CD14-positive monocyte (primary cell): Measurements from ENCODE around the gene EDA. TPM values are rescaled to one million over a fixed set of nuclear protein-coding genes. Genes with fewer than 3 reads are reported as not detected.

Source experiments
- DNase-seq, 3 donors: peaks; one replicate each; pipeline ENCODE4 v3.0.0-alpha.2; 2011 to 2022
- H2AFZ ChIP-seq: 2 replicates; pipeline ENCODE4 v1.6.0; 2012; ENCODE audit warnings: mild to moderate bottlenecking, low read depth, low read length, inconsistent platforms; ENCODE audit not compliant: insufficient read depth, poor library complexity, severe bottlenecking
- H3K27ac ChIP-seq, 2 donors: 1 replicate in 1 of 2; 2 replicates in 1 of 2; pipeline ENCODE4 v1.5.1; 2012 to 2013; ENCODE audit warnings: low read length in 2 of 2, control low read depth in 1 of 2, inconsistent platforms in 1 of 2, low read depth in 1 of 2, mild to moderate bottlenecking in 1 of 2
- H3K27me3 ChIP-seq, 2 donors: one replicate each; pipeline versions ENCODE4 v1.6.0 to v1.6.1; 2011 to 2013; ENCODE audit warnings: low read length in 2 of 2; ENCODE audit not compliant: control insufficient read depth in 2 of 2, insufficient read depth in 2 of 2
- H3K36me3 ChIP-seq, 2 donors: replicated peaks in 1 of 2; 1 replicate in 1 of 2; 2 replicates in 1 of 2; pipeline versions ENCODE4 v1.5.1 to v1.6.1; 2012 to 2013; ENCODE audit warnings: low read length in 2 of 2, control low read depth in 1 of 2, inconsistent platforms in 1 of 2, mild to moderate bottlenecking in 1 of 2; ENCODE audit not compliant: insufficient read depth in 2 of 2, control insufficient read depth in 1 of 2
- H3K4me1 ChIP-seq, 2 donors: 1 replicate in 1 of 2; 2 replicates in 1 of 2; pipeline versions ENCODE4 v1.5.1 to v1.6.1; 2012 to 2013; ENCODE audit warnings: low read length in 2 of 2, control low read depth in 1 of 2, inconsistent platforms in 1 of 2, mild to moderate bottlenecking in 1 of 2, moderate library complexity in 1 of 2; ENCODE audit not compliant: insufficient read depth in 2 of 2, control insufficient read depth in 1 of 2
- H3K4me2 ChIP-seq: replicated peaks from 2 replicates; pipeline ENCODE3; 2012; ENCODE audit warnings: low read length, moderate library complexity, mild to moderate bottlenecking; ENCODE audit not compliant: poor library complexity, severe bottlenecking; ENCODE audit errors: extremely low read depth
- H3K4me3 ChIP-seq, 3 experiments: fragments of 200-600 bp in 1 of 3; sonication (generic) in 1 of 3; replicated peaks in 1 of 3; 1 replicate in 2 of 3; 2 replicates in 1 of 3; pipeline ENCODE4 v1.5.1; 2011 to 2013; ENCODE audit warnings: low read length in 3 of 3, mild to moderate bottlenecking in 3 of 3, control low read depth in 2 of 3, low read depth in 2 of 3, inconsistent platforms in 1 of 3, moderate library complexity in 1 of 3
- H3K79me2 ChIP-seq: 2 replicates; pipeline ENCODE4 v1.6.0; 2012; ENCODE audit warnings: mild to moderate bottlenecking, control low read depth, inconsistent platforms, low read length, moderate library complexity; ENCODE audit not compliant: insufficient read depth
- H3K9ac ChIP-seq: 2 replicates; pipeline ENCODE4 v1.6.0; 2017; ENCODE audit warnings: low read length, mild to moderate bottlenecking; ENCODE audit not compliant: insufficient read depth, poor library complexity, severe bottlenecking
- H3K9me3 ChIP-seq, 2 donors: replicated peaks in 1 of 2; 1 replicate in 1 of 2; 2 replicates in 1 of 2; pipeline versions ENCODE4 v1.5.1 to v1.6.1; 2012 to 2013; ENCODE audit warnings: low read length in 2 of 2, control low read depth in 1 of 2; ENCODE audit not compliant: control insufficient read depth in 1 of 2, insufficient read depth in 1 of 2
- H4K20me1 ChIP-seq: 2 replicates; pipeline ENCODE4 v1.6.0; 2012; ENCODE audit warnings: mild to moderate bottlenecking, low read length, control low read depth, moderate library complexity; ENCODE audit not compliant: insufficient read depth
- H3K27ac Mint-ChIP-seq, 7 donors: one replicate each; pipeline ENCODE4 v1.8.0; 2020; ENCODE audit warnings: mild to moderate bottlenecking in 7 of 7, mixed read lengths in 7 of 7, moderate library complexity in 6 of 7, inconsistent platforms in 2 of 7
- H3K27me3 Mint-ChIP-seq, 3 donors: one replicate each; pipeline ENCODE4 v1.8.0; 2021 to 2022; ENCODE audit warnings: low read depth in 3 of 3, mild to moderate bottlenecking in 3 of 3, mixed read lengths in 3 of 3, moderate library complexity in 3 of 3, inconsistent platforms in 1 of 3
- H3K36me3 Mint-ChIP-seq, 2 donors: one replicate each; pipeline ENCODE4 v1.8.0; 2020; ENCODE audit warnings: mixed read lengths in 2 of 2, inconsistent platforms in 1 of 2, mild to moderate bottlenecking in 1 of 2
- H3K4me1 Mint-ChIP-seq: one replicate; pipeline ENCODE4 v1.8.0; 2020; ENCODE audit warnings: mild to moderate bottlenecking, mixed read lengths
- H3K4me3 Mint-ChIP-seq, 2 donors: one replicate each; pipeline ENCODE4 v1.8.0; 2020; ENCODE audit warnings: mild to moderate bottlenecking in 2 of 2, mixed read lengths in 2 of 2, moderate library complexity in 1 of 2
- H3K9me3 Mint-ChIP-seq, 7 donors: one replicate each; pipeline ENCODE4 v1.8.0; 2020 to 2022; ENCODE audit warnings: mixed read lengths in 7 of 7, mild to moderate bottlenecking in 6 of 7, moderate library complexity in 6 of 7, inconsistent platforms in 2 of 7
- WGBS: methylation state at CpG from one replicate; pipeline ENCODE4 v1.1.5; 2013; ENCODE audit warnings: missing lambda C conversion rate; ENCODE audit not compliant: insufficient coverage; 5-methylcytosine and 5-hydroxymethylcytosine counted together
- intact Hi-C, 2 donors: fragments of 100-400 bp; cut with micrococcal nuclease; formaldehyde crosslinking; loops; one replicate each; pipeline versions ENCODE4 v1.15.0 to v1.15.1; 2023
- polyA plus RNA-seq, 3 donors: library from polyadenylated mRNA; depleted of rRNA in 1 of 3; unstranded in 2 of 3; stranded (reverse) in 1 of 3; fragments of 300-500 nt in 2 of 3; fragments of >200 nt in 1 of 3; fragmentation: Illumina TruSeq in 2 of 3; gene quantifications; 1 replicate in 2 of 3; 2 replicates in 1 of 3; pipeline ENCODE4 v1.2.3, GENCODE V29; 2012 to 2021
- TF ChIP-seq, protein P1 (sequence below): fragments of 200-600 bp; IDR thresholded peaks from one replicate; pipeline ENCODE4 v1.8.0; 2022; ENCODE audit warnings: antibody characterized with exemption, mild to moderate bottlenecking

EDA gene
- polyA plus RNA-seq, 3 donors, result 0.11 to 0.31 TPM; not detected in 1

DNA sequence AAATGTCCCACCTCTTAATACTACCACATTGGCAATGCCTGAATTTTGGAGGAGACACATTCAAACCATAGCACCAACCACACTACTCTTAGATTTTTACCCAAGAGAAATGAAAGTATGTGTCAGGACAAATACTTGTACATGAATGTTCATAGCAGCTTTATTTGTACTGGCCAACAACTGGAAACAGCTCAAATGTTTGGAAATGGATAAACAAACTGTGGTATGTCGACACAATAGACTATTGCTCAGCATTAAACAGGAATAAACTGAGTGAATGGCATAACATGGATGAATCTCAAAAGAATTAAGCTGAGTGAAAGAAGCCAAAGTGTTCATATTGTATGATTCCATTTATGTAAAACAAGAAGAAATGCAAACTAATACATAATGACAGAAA is 18.5 kb upstream of the EDA start:
- Mint-ChIP-seq H3K4me1 (no peaks in the 10 kb centered on the region), H3K27me3 (peaks cover 0 to 2% (median 1%) of the 10 kb centered on the region in 3 donors), H3K4me3 (no peak overlapping the region), H3K27ac (no peak overlapping the region), H3K36me3 (no peaks in the 10 kb centered on the region), H3K9me3 (peaks cover 0 to 3% (median 0%) of the 10 kb centered on the region in 7 donors)
- Histone ChIP-seq H3K27ac (no peak overlapping the region), H3K9ac (no peak overlapping the region), H4K20me1 (no peaks in the 10 kb centered on the region), H3K4me3 (no peak overlapping the region), H3K4me2 (no peak overlapping the region), H3K9me3 (no peaks in the 10 kb centered on the region), H2AFZ (no peak overlapping the region), H3K27me3 (peaks cover 0 to 3% of the 10 kb centered on the region in 2 donors), H3K4me1 (no peaks in the 10 kb centered on the region), H3K36me3 (no peaks in the 10 kb centered on the region), H3K79me2 (no peaks in the 10 kb centered on the region)
- TF ChIP-seq, protein P1, sequence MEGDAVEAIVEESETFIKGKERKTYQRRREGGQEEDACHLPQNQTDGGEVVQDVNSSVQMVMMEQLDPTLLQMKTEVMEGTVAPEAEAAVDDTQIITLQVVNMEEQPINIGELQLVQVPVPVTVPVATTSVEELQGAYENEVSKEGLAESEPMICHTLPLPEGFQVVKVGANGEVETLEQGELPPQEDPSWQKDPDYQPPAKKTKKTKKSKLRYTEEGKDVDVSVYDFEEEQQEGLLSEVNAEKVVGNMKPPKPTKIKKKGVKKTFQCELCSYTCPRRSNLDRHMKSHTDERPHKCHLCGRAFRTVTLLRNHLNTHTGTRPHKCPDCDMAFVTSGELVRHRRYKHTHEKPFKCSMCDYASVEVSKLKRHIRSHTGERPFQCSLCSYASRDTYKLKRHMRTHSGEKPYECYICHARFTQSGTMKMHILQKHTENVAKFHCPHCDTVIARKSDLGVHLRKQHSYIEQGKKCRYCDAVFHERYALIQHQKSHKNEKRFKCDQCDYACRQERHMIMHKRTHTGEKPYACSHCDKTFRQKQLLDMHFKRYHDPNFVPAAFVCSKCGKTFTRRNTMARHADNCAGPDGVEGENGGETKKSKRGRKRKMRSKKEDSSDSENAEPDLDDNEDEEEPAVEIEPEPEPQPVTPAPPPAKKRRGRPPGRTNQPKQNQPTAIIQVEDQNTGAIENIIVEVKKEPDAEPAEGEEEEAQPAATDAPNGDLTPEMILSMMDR, result no peak
- intact Hi-C loops, result no loop called here
- WGBS, result no CpG with 5 or more reads among the region's 1 CpG
- no peak for DNase-seq

DNA sequence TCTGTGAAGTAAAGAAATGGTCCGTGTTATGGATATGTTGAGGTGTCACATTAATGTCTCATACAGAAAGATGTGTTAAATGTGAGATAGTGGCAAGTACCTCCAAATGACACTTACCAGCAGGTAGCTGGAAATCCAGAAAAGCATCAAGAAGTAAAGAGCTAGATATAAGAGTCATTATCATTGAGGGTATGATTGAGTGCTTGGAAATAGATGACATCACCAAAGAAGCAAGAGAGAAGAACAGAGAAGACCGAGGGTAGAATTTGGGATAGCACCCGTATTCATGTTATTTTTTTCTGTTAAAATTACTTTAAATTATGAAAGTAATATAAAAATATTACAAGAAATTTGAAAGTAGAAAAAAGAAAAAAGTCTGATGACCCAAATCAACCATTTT is 15.7 kb upstream of the EDA start:
- Histone ChIP-seq H3K27me3 (peaks cover 0 to 3% of the 10 kb centered on the region in 2 donors), H3K36me3 (no peaks in the 10 kb centered on the region), H3K9ac (no peak overlapping the region), H3K4me2 (no peak overlapping the region), H3K27ac (no peak overlapping the region), H4K20me1 (no peaks in the 10 kb centered on the region), H3K4me1 (no peaks in the 10 kb centered on the region), H2AFZ (no peak overlapping the region), H3K9me3 (no peaks in the 10 kb centered on the region), H3K4me3 (no peak overlapping the region), H3K79me2 (no peaks in the 10 kb centered on the region)
- TF ChIP-seq, protein P1, result no peak
- intact Hi-C loops, result no loop called here
- no CpG with 5 or more reads among the region's 3 CpGs for WGBS
- Mint-ChIP-seq H3K4me1 (no peaks in the 10 kb centered on the region), H3K9me3 (peaks cover 0 to 2% (median 0%) of the 10 kb centered on the region in 7 donors), H3K4me3 (no peak overlapping the region), H3K27me3 (peaks cover 0 to 2% (median 2%) of the 10 kb centered on the region in 3 donors), H3K27ac (no peak overlapping the region), H3K36me3 (no peaks in the 10 kb centered on the region)
- DNase-seq, result no peak
